Esophagus squamous epithelium (tissue), 4 donors: ENCODE data around the gene RGS7.

ENCODE experiments used
- POLR2A ChIP-seq, 4 donors: fragments of 450-650 bp; IDR thresholded peaks; one replicate each; pipeline ENCODE4 v1.6.1; 2017; ENCODE audit warnings: antibody characterized with exemption in 4 of 4, mild to moderate bottlenecking in 4 of 4, moderate library complexity in 3 of 4
- TF ChIP-seq, protein P1 (sequence below), 6 experiments: fragments of 450-650 bp in 4 of 6; fragments of 200-600 bp in 2 of 6; sonication (generic) in 2 of 6; IDR thresholded peaks; one replicate each; pipeline ENCODE4 v1.5.1; 2016 to 2019; ENCODE audit warnings: antibody characterized with exemption in 6 of 6, mild to moderate bottlenecking in 4 of 6, moderate library complexity in 4 of 6

GRCh38 chr1:241139047-241139446 lies 218.0 kb downstream of the RGS7 start:
- TF ChIP-seq, protein P1, sequence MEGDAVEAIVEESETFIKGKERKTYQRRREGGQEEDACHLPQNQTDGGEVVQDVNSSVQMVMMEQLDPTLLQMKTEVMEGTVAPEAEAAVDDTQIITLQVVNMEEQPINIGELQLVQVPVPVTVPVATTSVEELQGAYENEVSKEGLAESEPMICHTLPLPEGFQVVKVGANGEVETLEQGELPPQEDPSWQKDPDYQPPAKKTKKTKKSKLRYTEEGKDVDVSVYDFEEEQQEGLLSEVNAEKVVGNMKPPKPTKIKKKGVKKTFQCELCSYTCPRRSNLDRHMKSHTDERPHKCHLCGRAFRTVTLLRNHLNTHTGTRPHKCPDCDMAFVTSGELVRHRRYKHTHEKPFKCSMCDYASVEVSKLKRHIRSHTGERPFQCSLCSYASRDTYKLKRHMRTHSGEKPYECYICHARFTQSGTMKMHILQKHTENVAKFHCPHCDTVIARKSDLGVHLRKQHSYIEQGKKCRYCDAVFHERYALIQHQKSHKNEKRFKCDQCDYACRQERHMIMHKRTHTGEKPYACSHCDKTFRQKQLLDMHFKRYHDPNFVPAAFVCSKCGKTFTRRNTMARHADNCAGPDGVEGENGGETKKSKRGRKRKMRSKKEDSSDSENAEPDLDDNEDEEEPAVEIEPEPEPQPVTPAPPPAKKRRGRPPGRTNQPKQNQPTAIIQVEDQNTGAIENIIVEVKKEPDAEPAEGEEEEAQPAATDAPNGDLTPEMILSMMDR (IDR thresholded peaks at IDR 0.05): no peak
- no peak for TF ChIP-seq POLR2A (IDR thresholded peaks at IDR 0.05)
